ENCODE results near the gene XYLT1. TPM values are rescaled to one million over a fixed set of nuclear protein-coding genes. Genes with fewer than 3 reads are reported as not detected.

The XYLT1 gene
- total RNA-seq, 1 experiment from 2014 or later = 25.0 TPM

DNA sequence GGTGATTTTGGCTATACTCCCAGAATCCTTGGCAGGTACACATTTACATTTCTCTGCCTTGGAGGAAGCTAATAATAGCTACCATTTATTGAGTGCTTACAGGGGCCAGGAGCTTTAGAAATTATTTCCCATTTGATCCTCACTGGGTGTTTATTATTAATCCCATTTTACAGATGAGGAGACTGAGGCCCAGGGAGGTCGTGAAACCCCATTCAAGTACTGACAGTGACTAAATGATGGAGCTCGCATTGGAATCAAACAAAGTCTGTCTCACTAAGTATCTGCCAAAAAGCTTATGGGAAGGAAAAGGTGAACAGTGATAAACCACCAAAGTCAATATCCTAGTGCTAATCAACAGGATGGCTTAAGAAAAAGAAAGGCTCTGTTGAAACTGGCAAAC is 33.3 kb upstream of the XYLT1 start:
- CTCF ChIA-PET = no interaction called here

DNA sequence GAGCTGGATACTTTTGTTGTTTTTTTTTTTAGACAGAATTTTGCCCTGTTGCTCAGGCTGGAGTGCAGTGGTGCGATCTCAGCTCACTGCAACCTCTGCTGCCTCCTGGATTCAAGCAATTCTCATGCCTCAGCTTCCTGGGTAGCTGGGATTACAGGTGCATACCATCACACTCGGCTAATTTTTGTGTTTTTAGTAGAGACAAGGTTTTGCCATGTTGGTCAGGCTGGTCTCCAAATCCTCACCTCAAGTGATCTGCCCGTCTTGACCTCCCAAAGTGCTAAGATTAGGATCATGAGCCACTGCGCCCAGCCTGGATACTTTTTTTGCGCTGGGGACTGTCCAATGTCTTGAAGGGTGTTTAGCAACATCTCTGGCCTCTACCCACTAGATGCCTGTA is 32.6 kb upstream of the XYLT1 start:
- DNase-seq (ENCODE audit: low spot score) = no peak
- H3K4me3 Mint-ChIP-seq = no peak overlapping the region
- H3K27me3 Mint-ChIP-seq (ENCODE audit: low read depth) = peaks cover 4% of the 10 kb centered on the region
- ChIA-PET CTCF (no interaction called here), POLR2A (no interaction called here)
- peaks cover 16% of the 10 kb centered on the region for H3K36me3 Mint-ChIP-seq
- H3K9me3 Mint-ChIP-seq = peaks cover 21% of the 10 kb centered on the region
- no peak overlapping the region for H3K27ac Mint-ChIP-seq
- ATAC-seq = no peak
- TF ChIP-seq ETV6 (CRISPR knock-in tag; IDR thresholded peaks at IDR 0.05) (no peak), SP1 (CRISPR knock-in tag; conservative IDR thresholded peaks at IDR 0.05) (no peak), CBFB (CRISPR knock-in tag; IDR thresholded peaks at IDR 0.05; ENCODE audit: low read depth) (no peak), ZNF138 (CRISPR knock-in tag; conservative IDR thresholded peaks at IDR 0.05) (no peak), PRRX2 (CRISPR knock-in tag; IDR thresholded peaks at IDR 0.05) (no peak), ZNF671 (CRISPR knock-in tag; IDR thresholded peaks at IDR 0.05) (no peak), FOXP1 (CRISPR knock-in tag; IDR thresholded peaks at IDR 0.05; ENCODE audit: borderline replicate concordance) (no peak), ATF1 (CRISPR knock-in tag; IDR thresholded peaks at IDR 0.05) (no peak), ZNF423 (CRISPR knock-in tag; IDR thresholded peaks at IDR 0.05) (no peak), ZNF121 (CRISPR knock-in tag; IDR thresholded peaks at IDR 0.05) (no peak), ELF4 (CRISPR knock-in tag; IDR thresholded peaks at IDR 0.05; ENCODE audit: low read depth) (no peak), EMX1 (CRISPR knock-in tag; IDR thresholded peaks at IDR 0.05) (no peak), TP53 (CRISPR knock-in tag; IDR thresholded peaks at IDR 0.05) (no peak)
- TF ChIP-seq, protein P1, sequence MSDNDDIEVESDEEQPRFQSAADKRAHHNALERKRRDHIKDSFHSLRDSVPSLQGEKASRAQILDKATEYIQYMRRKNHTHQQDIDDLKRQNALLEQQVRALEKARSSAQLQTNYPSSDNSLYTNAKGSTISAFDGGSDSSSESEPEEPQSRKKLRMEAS (CRISPR knock-in tag; IDR thresholded peaks at IDR 0.05) = no peak
- TF ChIP-seq, protein P2, sequence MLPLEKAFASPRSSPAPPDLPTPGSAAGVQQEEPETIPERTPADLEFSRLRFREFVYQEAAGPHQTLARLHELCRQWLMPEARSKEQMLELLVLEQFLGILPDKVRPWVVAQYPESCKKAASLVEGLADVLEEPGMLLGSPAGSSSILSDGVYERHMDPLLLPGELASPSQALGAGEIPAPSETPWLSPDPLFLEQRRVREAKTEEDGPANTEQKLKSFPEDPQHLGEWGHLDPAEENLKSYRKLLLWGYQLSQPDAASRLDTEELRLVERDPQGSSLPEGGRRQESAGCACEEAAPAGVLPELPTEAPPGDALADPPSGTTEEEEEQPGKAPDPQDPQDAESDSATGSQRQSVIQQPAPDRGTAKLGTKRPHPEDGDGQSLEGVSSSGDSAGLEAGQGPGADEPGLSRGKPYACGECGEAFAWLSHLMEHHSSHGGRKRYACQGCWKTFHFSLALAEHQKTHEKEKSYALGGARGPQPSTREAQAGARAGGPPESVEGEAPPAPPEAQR (CRISPR knock-in tag; IDR thresholded peaks at IDR 0.05) = no peak
- TF ChIP-seq, protein P3, sequence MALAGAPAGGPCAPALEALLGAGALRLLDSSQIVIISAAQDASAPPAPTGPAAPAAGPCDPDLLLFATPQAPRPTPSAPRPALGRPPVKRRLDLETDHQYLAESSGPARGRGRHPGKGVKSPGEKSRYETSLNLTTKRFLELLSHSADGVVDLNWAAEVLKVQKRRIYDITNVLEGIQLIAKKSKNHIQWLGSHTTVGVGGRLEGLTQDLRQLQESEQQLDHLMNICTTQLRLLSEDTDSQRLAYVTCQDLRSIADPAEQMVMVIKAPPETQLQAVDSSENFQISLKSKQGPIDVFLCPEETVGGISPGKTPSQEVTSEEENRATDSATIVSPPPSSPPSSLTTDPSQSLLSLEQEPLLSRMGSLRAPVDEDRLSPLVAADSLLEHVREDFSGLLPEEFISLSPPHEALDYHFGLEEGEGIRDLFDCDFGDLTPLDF (CRISPR knock-in tag; IDR thresholded peaks at IDR 0.05) = no peak
- TF ChIP-seq, protein P4, sequence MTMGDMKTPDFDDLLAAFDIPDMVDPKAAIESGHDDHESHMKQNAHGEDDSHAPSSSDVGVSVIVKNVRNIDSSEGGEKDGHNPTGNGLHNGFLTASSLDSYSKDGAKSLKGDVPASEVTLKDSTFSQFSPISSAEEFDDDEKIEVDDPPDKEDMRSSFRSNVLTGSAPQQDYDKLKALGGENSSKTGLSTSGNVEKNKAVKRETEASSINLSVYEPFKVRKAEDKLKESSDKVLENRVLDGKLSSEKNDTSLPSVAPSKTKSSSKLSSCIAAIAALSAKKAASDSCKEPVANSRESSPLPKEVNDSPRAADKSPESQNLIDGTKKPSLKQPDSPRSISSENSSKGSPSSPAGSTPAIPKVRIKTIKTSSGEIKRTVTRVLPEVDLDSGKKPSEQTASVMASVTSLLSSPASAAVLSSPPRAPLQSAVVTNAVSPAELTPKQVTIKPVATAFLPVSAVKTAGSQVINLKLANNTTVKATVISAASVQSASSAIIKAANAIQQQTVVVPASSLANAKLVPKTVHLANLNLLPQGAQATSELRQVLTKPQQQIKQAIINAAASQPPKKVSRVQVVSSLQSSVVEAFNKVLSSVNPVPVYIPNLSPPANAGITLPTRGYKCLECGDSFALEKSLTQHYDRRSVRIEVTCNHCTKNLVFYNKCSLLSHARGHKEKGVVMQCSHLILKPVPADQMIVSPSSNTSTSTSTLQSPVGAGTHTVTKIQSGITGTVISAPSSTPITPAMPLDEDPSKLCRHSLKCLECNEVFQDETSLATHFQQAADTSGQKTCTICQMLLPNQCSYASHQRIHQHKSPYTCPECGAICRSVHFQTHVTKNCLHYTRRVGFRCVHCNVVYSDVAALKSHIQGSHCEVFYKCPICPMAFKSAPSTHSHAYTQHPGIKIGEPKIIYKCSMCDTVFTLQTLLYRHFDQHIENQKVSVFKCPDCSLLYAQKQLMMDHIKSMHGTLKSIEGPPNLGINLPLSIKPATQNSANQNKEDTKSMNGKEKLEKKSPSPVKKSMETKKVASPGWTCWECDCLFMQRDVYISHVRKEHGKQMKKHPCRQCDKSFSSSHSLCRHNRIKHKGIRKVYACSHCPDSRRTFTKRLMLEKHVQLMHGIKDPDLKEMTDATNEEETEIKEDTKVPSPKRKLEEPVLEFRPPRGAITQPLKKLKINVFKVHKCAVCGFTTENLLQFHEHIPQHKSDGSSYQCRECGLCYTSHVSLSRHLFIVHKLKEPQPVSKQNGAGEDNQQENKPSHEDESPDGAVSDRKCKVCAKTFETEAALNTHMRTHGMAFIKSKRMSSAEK (CRISPR knock-in tag; IDR thresholded peaks at IDR 0.05; ENCODE audit: borderline replicate concordance) = no peak
- TF ChIP-seq, protein P5, sequence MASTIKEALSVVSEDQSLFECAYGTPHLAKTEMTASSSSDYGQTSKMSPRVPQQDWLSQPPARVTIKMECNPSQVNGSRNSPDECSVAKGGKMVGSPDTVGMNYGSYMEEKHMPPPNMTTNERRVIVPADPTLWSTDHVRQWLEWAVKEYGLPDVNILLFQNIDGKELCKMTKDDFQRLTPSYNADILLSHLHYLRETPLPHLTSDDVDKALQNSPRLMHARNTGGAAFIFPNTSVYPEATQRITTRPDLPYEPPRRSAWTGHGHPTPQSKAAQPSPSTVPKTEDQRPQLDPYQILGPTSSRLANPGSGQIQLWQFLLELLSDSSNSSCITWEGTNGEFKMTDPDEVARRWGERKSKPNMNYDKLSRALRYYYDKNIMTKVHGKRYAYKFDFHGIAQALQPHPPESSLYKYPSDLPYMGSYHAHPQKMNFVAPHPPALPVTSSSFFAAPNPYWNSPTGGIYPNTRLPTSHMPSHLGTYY (CRISPR knock-in tag; IDR thresholded peaks at IDR 0.05) = no peak
- peaks cover 6% of the 10 kb centered on the region for H3K4me1 Mint-ChIP-seq

More for the DNA sequence above, 33.3 kb upstream of the XYLT1 start:
- Mint-ChIP-seq H3K9me3 (peaks cover 27% of the 10 kb centered on the region), H3K27me3 (ENCODE audit: low read depth) (peaks cover 4% of the 10 kb centered on the region), H3K27ac (no peak overlapping the region), H3K4me3 (no peak overlapping the region), H3K4me1 (peaks cover 6% of the 10 kb centered on the region), H3K36me3 (peaks cover 22% of the 10 kb centered on the region)
- TF ChIP-seq, protein P5 (CRISPR knock-in tag; IDR thresholded peaks at IDR 0.05) = no peak
- TF ChIP-seq NFYB (CRISPR knock-in tag; conservative IDR thresholded peaks at IDR 0.05; ENCODE audit: low read depth) = no peak
- TF ChIP-seq, protein P6, sequence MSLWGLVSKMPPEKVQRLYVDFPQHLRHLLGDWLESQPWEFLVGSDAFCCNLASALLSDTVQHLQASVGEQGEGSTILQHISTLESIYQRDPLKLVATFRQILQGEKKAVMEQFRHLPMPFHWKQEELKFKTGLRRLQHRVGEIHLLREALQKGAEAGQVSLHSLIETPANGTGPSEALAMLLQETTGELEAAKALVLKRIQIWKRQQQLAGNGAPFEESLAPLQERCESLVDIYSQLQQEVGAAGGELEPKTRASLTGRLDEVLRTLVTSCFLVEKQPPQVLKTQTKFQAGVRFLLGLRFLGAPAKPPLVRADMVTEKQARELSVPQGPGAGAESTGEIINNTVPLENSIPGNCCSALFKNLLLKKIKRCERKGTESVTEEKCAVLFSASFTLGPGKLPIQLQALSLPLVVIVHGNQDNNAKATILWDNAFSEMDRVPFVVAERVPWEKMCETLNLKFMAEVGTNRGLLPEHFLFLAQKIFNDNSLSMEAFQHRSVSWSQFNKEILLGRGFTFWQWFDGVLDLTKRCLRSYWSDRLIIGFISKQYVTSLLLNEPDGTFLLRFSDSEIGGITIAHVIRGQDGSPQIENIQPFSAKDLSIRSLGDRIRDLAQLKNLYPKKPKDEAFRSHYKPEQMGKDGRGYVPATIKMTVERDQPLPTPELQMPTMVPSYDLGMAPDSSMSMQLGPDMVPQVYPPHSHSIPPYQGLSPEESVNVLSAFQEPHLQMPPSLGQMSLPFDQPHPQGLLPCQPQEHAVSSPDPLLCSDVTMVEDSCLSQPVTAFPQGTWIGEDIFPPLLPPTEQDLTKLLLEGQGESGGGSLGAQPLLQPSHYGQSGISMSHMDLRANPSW (CRISPR knock-in tag; conservative IDR thresholded peaks at IDR 0.05; ENCODE audit: low read depth) = no peak
- no peak for TF ChIP-seq RELA (CRISPR knock-in tag; IDR thresholded peaks at IDR 0.05; ENCODE audit: borderline replicate concordance)
- no peak for TF ChIP-seq ZNF671 (CRISPR knock-in tag; IDR thresholded peaks at IDR 0.05)
- no peak for TF ChIP-seq CREB1 (CRISPR knock-in tag; IDR thresholded peaks at IDR 0.05)
- ATAC-seq (no peak), DNase-seq (ENCODE audit: low spot score) (no peak)
- POLR2A ChIA-PET = no interaction called here
